ENCODE data around the gene AGR2. TPM values are rescaled to one million over a fixed set of nuclear protein-coding genes. Genes with fewer than 3 reads are reported as not detected.
A peak's percentile ranks its signal among the peaks of the same experiment; 100 is the strongest.

The AGR2 gene
- total RNA-seq, 1 donor from 2014 or later: 116 TPM

DNA sequence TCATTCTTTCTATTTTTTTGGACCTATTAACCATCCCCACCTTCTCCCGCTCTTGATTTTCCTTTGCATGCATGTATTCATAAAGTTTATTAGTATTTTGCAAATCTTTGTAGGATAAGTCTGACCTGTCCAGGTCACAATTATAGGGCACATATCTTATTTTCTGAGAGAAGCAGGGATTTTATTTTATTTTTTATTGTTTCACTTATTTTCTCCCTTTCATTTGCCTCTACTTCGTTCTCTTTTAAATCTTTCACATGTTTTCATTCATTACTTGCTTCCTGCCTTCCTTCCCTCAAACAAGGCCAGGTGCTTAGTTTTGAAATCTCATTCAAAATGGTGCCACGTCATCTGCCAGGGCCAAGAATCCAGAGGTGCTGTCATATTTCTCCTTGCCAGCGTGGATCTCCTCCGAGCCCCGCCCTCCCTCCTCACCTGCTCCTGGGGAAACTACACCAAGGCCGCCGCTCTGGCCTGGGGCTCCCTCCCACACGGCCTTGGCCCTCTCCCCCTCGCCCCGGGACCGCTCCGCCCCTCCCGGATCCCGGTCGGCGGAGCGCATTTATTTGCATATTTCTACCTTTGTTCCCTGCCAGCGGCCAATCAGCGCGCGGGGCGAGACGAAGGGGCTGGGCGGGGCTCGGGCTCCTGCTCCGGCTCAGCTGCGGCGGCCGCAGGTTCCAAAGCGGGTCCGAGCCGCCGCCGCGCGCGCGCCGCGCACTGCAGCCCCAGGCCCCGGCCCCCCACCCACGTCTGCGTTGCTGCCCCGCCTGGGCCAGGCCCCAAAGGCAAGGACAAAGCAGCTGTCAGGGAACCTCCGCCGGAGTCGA lies 51.5 kb downstream of the AGR2 start, which contains the start of gene TSPAN13:
Gene TSPAN13 (plus strand): TSS at position 654 of the 830 bp plus-strand sequence. CDS start 213 bp downstream, outside the sequence.
- no peaks in the 10 kb centered on the region for H3K4me1 Mint-ChIP-seq (ENCODE audit: unreplicated experiment)
- DNase-seq (ENCODE audit: extremely low spot score, unreplicated experiment): peak; percentile 91
- H3K9me3 Mint-ChIP-seq: no peaks in the 10 kb centered on the region
- TF ChIP-seq, protein P1, sequence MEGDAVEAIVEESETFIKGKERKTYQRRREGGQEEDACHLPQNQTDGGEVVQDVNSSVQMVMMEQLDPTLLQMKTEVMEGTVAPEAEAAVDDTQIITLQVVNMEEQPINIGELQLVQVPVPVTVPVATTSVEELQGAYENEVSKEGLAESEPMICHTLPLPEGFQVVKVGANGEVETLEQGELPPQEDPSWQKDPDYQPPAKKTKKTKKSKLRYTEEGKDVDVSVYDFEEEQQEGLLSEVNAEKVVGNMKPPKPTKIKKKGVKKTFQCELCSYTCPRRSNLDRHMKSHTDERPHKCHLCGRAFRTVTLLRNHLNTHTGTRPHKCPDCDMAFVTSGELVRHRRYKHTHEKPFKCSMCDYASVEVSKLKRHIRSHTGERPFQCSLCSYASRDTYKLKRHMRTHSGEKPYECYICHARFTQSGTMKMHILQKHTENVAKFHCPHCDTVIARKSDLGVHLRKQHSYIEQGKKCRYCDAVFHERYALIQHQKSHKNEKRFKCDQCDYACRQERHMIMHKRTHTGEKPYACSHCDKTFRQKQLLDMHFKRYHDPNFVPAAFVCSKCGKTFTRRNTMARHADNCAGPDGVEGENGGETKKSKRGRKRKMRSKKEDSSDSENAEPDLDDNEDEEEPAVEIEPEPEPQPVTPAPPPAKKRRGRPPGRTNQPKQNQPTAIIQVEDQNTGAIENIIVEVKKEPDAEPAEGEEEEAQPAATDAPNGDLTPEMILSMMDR (conservative IDR thresholded peaks at IDR 0.05): no peak
- peaks cover 13% of the 10 kb centered on the region for H3K27me3 Mint-ChIP-seq
- peak within 1 kb of the TSS; percentile 95 for H3K4me3 Mint-ChIP-seq
- no peaks in the 10 kb centered on the region for H3K36me3 Mint-ChIP-seq
- H3K27ac Mint-ChIP-seq: peak within 1 kb of the TSS; percentile 91

DNA sequence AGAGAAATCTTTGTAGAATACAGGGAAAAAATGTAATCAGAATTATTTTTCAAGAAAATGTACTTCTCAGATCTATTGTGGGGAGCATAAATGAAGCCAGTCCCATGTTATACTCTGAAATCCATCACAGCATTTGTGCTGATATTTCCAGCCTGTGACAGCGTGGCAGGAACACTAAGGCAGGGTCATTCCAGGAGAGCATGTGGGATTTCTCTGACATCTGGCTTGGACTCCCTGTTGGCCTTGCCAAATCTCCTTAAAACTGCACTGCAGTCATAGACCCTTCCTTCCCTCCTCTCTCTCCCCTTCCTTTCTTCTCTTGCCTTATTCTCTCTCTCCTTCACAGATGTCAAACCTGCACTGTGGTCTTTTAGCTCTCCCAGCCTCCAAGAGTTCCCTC lies 57.7 kb downstream of the AGR2 start:
- TF ChIP-seq, protein P1 (conservative IDR thresholded peaks at IDR 0.05): no peak
- no peak overlapping the region for H3K27ac Mint-ChIP-seq

DNA sequence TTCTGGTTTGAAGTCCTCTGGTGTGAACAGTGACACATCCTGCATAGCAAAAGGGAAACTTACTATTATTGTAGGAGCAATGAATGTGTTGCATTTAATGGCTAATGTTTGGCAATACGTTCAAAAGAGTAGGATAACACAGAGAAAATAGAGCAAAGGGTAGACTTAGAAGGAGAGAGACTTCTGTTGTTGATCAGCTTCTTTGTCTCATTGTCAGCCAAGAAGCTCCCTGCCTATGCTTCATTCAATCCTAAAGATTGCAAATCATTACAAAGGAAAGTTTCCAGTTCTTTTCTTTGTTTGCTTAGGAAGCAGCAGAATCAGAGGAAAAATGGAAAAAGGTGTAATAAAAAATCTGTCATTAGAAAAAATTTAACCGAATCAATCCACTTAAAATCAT lies 59.2 kb downstream of the AGR2 start:
- H3K9me3 Mint-ChIP-seq: no peaks in the 10 kb centered on the region
- H3K27ac Mint-ChIP-seq: no peak overlapping the region
- H3K4me1 Mint-ChIP-seq (ENCODE audit: unreplicated experiment): peaks cover 5% of the 10 kb centered on the region
- no peak overlapping the region for H3K4me3 Mint-ChIP-seq
- TF ChIP-seq, protein P1 (conservative IDR thresholded peaks at IDR 0.05): no peak
- no peaks in the 10 kb centered on the region for H3K36me3 Mint-ChIP-seq
- no peaks in the 10 kb centered on the region for H3K27me3 Mint-ChIP-seq
- DNase-seq (ENCODE audit: extremely low spot score, unreplicated experiment): no peak

More for the DNA sequence above, 57.7 kb downstream of the AGR2 start:
- no peaks in the 10 kb centered on the region for H3K36me3 Mint-ChIP-seq
- no peak for DNase-seq (ENCODE audit: extremely low spot score, unreplicated experiment)
- no peak overlapping the region for H3K4me3 Mint-ChIP-seq
- H3K9me3 Mint-ChIP-seq: no peaks in the 10 kb centered on the region
- H3K4me1 Mint-ChIP-seq (ENCODE audit: unreplicated experiment): peaks cover 5% of the 10 kb centered on the region
- H3K27me3 Mint-ChIP-seq: no peaks in the 10 kb centered on the region

DNA sequence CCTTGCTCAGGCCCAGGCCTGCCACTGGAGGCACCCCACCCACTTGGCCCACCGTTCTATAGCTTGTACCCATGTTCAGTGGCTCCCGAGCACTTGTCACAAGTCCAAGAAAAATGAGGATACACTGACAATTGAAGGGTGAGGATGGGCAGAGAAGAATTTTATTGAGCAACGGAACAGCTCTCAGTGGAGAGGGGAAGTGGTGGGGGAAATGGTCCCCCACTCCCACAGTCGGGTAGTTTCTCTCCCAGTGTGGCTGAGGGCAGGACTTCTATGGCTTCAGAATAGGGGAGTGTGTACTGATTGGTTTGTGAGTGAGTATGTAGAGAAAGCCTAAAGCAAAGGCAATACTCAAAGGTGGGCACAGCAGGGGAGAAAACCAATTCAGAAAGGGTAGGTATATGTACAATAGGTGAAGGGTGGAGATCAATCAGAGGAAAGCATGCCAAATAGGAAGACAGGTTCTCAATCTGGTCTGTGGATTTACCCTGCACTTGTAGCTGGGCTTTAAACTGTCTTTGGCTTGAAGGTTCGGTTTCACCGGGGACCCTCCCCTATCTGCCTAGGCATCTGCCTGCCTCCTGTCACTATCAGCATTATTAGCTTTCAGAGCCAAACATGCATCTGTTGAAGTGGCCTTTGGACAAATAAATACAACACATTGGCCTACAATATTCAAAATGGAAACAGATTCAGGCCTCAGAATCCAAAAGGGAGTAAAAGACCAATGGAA lies 60.1 kb downstream of the AGR2 start:
- Mint-ChIP-seq H3K27me3 (no peaks in the 10 kb centered on the region), H3K4me1 (ENCODE audit: unreplicated experiment) (peaks cover 5% of the 10 kb centered on the region), H3K4me3 (no peak overlapping the region), H3K9me3 (no peaks in the 10 kb centered on the region), H3K27ac (no peak overlapping the region), H3K36me3 (no peaks in the 10 kb centered on the region)
- no peak for DNase-seq (ENCODE audit: extremely low spot score, unreplicated experiment)
- TF ChIP-seq, protein P1 (conservative IDR thresholded peaks at IDR 0.05): no peak

DNA sequence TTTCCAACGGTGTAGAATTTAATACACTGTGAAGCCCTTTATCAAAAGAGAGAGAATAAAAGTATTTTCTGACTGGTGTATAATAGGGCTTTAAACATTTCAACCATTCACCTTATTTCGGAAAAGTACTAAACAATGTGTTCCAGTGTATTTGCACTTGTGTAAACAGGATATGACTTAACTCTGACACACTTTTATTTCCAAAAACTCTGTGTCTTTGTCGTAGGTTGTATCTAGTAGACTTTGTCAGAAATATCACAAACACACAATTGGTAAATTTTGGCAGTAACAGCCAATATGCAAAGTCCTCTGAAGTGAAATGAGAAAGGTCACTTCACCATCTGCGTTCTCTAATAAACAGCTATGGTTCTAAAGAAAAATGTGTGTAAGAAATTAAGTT lies 61.6 kb downstream of the AGR2 start:
- DNase-seq (ENCODE audit: extremely low spot score, unreplicated experiment): no peak
- peaks cover 5% of the 10 kb centered on the region for H3K4me1 Mint-ChIP-seq (ENCODE audit: unreplicated experiment)
- TF ChIP-seq, protein P1 (conservative IDR thresholded peaks at IDR 0.05): no peak
- H3K4me3 Mint-ChIP-seq: no peak overlapping the region
- no peaks in the 10 kb centered on the region for H3K27me3 Mint-ChIP-seq
- no peaks in the 10 kb centered on the region for H3K36me3 Mint-ChIP-seq
- no peak overlapping the region for H3K27ac Mint-ChIP-seq
- H3K9me3 Mint-ChIP-seq: no peaks in the 10 kb centered on the region
